ENCODE results near the gene DSG3. TPM values are rescaled to one million over a fixed set of nuclear protein-coding genes. Genes with fewer than 3 reads are reported as not detected.

The DSG3 gene
- polyA plus RNA-seq, 1 donor (not counting 4 experiments of a cell fraction or from before 2014, with no cell fraction given) = 259 TPM

GRCh38 chr18:31490833-31491232 lies 43.3 kb downstream of the DSG3 start:
- dilution Hi-C loops (cut with MboI; ENCODE audit: extremely low pct_ligation_motif_present, low sequenced_read_pairs) = no loop called here
- Histone ChIP-seq H3K9me3 (ENCODE audit: control insufficient read depth, low read depth, low read length) (no peaks in the 10 kb centered on the region), H3K27me3 (ENCODE audit: control insufficient read depth, extremely low read depth, insufficient read depth, low read length) (no peaks in the 10 kb centered on the region), H3K36me3 (ENCODE audit: control insufficient read depth in 2 of 2, extremely low read depth in 1 of 2, insufficient read depth in 2 of 2, low read length in 2 of 2) (no peaks in the 10 kb centered on the region), H3K79me2 (ENCODE audit: control insufficient read depth, insufficient read depth, low read length) (no peaks in the 10 kb centered on the region), H3K4me3 (ENCODE audit: control insufficient read depth in 2 of 3, extremely low read depth in 1 of 3, insufficient read depth in 2 of 3, low read depth in 1 of 3, low read length in 3 of 3) (no peak overlapping the region), H4K20me1 (ENCODE audit: control insufficient read depth, extremely low read depth, insufficient read depth, low read length) (no peaks in the 10 kb centered on the region), H3K9ac (ENCODE audit: control insufficient read depth, extremely low read depth, insufficient read depth, low read length) (no peak overlapping the region), H3K9me1 (ENCODE audit: control insufficient read depth, extremely low read depth, insufficient read depth, low read length) (no peaks in the 10 kb centered on the region), H3K4me2 (ENCODE audit: control insufficient read depth, extremely low read depth, insufficient read depth, low read depth, low read length) (peak overlapping the region; percentile 81), H3K27ac (ENCODE audit: control insufficient read depth, insufficient read depth, low read length) (peak overlapping the region; percentile 91), H3K4me1 (ENCODE audit: control insufficient read depth, extremely low read depth, insufficient read depth, low read length) (peaks cover 55% of the 10 kb centered on the region), H2AFZ (ENCODE audit: control insufficient read depth, low read length) (no peak overlapping the region)
- FAIRE-seq = no peak
- TF ChIP-seq CTCF (optimal IDR thresholded peaks at IDR 0.05 in 1 of 3, IDR thresholded peaks at IDR 0.05 in 1 of 3, conservative IDR thresholded peaks at IDR 0.05 in 1 of 3; ENCODE audit: extremely low read depth in 1 of 3, insufficient read depth in 2 of 3, low read length in 3 of 3) = no peak
- DNase-seq (ENCODE audit: low read depth, low spot score) = no peak

DNA sequence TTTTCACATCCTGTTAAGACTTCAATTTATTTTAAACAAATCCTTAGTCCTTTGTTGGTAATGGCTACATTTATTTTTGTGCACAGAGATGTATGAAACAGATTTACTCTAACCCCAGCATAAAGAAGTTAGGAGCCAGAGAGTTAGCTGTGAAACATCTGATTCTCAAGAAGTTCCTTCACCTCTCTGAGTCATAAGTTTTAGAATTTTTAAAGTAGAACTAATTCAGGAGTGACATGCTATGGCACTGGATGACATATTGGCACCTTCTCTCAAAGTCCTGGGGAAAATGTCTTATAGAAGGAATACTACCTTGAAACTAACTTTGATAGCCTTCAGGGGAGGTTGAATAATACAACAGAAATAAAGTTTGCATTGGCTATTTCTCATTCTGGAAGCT lies 44.0 kb downstream of the DSG3 start:
- Histone ChIP-seq H3K4me3 (ENCODE audit: control insufficient read depth in 2 of 3, extremely low read depth in 1 of 3, insufficient read depth in 2 of 3, low read depth in 1 of 3, low read length in 3 of 3) (no peak overlapping the region), H2AFZ (ENCODE audit: control insufficient read depth, low read length) (no peak overlapping the region), H3K9me1 (ENCODE audit: control insufficient read depth, extremely low read depth, insufficient read depth, low read length) (no peaks in the 10 kb centered on the region), H3K36me3 (ENCODE audit: control insufficient read depth in 2 of 2, extremely low read depth in 1 of 2, insufficient read depth in 2 of 2, low read length in 2 of 2) (no peaks in the 10 kb centered on the region), H3K27ac (ENCODE audit: control insufficient read depth, insufficient read depth, low read length) (peak overlapping the region; percentile 91), H4K20me1 (ENCODE audit: control insufficient read depth, extremely low read depth, insufficient read depth, low read length) (no peaks in the 10 kb centered on the region), H3K4me1 (ENCODE audit: control insufficient read depth, extremely low read depth, insufficient read depth, low read length) (peaks cover 47% of the 10 kb centered on the region), H3K9me3 (ENCODE audit: control insufficient read depth, low read depth, low read length) (no peaks in the 10 kb centered on the region), H3K4me2 (ENCODE audit: control insufficient read depth, extremely low read depth, insufficient read depth, low read depth, low read length) (no peak overlapping the region), H3K79me2 (ENCODE audit: control insufficient read depth, insufficient read depth, low read length) (no peaks in the 10 kb centered on the region), H3K27me3 (ENCODE audit: control insufficient read depth, extremely low read depth, insufficient read depth, low read length) (no peaks in the 10 kb centered on the region), H3K9ac (ENCODE audit: control insufficient read depth, extremely low read depth, insufficient read depth, low read length) (no peak overlapping the region)
- DNase-seq (ENCODE audit: low read depth, low spot score) (no peak), FAIRE-seq (no peak)
- dilution Hi-C loops (cut with MboI; ENCODE audit: extremely low pct_ligation_motif_present, low sequenced_read_pairs) = no loop called here
- no peak for TF ChIP-seq EZH2 (IDR thresholded peaks at IDR 0.05; ENCODE audit: low read length)
- no peak for TF ChIP-seq CTCF (optimal IDR thresholded peaks at IDR 0.05 in 1 of 3, IDR thresholded peaks at IDR 0.05 in 1 of 3, conservative IDR thresholded peaks at IDR 0.05 in 1 of 3; ENCODE audit: extremely low read depth in 1 of 3, insufficient read depth in 2 of 3, low read length in 3 of 3)
